Measurements from ENCODE around the gene AKR1C4.

AKR1C4 gene

DNA sequence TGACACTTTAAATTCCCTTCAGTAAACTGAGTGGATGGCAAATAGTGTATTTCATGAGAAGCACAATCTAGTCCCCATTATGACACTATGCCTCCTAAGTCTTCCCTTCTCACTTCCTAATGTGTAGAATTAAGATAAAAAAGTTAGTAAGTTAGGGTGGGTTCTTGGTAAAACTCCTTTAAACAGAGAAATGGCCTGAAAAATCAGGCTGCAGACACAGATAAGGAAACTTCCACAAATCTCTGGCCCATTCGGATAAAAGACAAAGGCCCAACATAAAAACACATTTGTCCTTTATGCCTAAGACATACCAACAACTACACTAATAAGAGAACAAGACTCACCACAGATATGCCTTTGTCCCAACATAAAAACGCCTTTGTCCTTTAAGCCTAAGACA lies 33.1 kb upstream of the AKR1C4 start:
- TF ChIP-seq ZBTB7A (IDR thresholded peaks at IDR 0.05; ENCODE audit: low read depth) = no peak

DNA sequence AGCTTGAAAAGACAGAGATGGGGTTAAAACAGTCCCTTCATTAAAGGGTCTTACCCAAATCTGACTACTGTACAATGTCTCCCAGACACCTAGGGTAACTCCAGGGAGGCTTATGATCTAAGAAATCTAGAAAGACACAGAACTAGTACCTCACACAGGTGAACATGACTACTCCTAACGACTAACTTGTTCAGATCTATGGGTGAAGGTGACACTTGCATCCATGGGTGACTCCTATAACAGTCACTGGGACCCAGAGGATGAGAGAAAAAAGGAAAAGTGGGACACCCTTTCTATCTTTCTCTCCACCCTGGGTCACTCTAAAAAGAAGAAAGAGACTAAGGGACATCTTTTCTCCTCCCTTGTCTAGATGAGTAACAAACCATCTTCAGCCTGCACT lies 30.9 kb upstream of the AKR1C4 start:
- TF ChIP-seq TEAD4 (IDR thresholded peaks at IDR 0.05) (no peak), EGR1 (IDR thresholded peaks at IDR 0.05) (no peak)
- TF ChIP-seq, protein P1, sequence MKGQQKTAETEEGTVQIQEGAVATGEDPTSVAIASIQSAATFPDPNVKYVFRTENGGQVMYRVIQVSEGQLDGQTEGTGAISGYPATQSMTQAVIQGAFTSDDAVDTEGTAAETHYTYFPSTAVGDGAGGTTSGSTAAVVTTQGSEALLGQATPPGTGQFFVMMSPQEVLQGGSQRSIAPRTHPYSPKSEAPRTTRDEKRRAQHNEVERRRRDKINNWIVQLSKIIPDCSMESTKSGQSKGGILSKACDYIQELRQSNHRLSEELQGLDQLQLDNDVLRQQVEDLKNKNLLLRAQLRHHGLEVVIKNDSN (IDR thresholded peaks at IDR 0.05) = no peak

DNA sequence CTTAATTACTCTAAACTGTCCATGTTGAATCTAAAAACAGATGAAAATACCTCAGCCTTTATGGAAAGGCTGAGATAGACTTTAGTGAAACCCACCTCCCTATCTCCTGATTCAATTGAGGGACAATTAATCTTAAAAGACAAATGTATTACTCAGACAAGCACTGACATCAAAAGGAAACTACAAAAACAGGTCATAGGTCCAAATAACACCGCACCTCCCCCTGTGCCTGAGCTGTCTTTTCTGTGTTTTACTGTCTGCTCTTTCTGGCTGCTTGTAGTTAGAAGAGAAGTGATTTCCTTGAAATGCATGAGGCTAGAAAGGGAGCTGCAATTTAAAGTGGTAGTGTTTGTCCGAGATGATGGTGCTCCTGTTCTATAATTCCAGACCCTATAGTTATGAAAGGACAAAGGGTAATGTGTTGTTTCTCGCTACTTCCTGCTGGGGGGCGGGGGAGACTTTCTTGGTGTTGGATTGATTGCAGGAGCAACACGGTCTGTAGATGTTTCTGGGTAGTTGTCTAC lies 27.7 kb upstream of the AKR1C4 start:
- TF ChIP-seq, protein P2, sequence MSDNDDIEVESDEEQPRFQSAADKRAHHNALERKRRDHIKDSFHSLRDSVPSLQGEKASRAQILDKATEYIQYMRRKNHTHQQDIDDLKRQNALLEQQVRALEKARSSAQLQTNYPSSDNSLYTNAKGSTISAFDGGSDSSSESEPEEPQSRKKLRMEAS (IDR thresholded peaks at IDR 0.05) = no peak
- TF ChIP-seq, protein P3, sequence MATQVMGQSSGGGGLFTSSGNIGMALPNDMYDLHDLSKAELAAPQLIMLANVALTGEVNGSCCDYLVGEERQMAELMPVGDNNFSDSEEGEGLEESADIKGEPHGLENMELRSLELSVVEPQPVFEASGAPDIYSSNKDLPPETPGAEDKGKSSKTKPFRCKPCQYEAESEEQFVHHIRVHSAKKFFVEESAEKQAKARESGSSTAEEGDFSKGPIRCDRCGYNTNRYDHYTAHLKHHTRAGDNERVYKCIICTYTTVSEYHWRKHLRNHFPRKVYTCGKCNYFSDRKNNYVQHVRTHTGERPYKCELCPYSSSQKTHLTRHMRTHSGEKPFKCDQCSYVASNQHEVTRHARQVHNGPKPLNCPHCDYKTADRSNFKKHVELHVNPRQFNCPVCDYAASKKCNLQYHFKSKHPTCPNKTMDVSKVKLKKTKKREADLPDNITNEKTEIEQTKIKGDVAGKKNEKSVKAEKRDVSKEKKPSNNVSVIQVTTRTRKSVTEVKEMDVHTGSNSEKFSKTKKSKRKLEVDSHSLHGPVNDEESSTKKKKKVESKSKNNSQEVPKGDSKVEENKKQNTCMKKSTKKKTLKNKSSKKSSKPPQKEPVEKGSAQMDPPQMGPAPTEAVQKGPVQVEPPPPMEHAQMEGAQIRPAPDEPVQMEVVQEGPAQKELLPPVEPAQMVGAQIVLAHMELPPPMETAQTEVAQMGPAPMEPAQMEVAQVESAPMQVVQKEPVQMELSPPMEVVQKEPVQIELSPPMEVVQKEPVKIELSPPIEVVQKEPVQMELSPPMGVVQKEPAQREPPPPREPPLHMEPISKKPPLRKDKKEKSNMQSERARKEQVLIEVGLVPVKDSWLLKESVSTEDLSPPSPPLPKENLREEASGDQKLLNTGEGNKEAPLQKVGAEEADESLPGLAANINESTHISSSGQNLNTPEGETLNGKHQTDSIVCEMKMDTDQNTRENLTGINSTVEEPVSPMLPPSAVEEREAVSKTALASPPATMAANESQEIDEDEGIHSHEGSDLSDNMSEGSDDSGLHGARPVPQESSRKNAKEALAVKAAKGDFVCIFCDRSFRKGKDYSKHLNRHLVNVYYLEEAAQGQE (IDR thresholded peaks at IDR 0.05; ENCODE audit: low read depth) = no peak
- TF ChIP-seq CEBPB (IDR thresholded peaks at IDR 0.05) = no peak
- no peak for TF ChIP-seq EP300 (IDR thresholded peaks at IDR 0.05; ENCODE audit: borderline replicate concordance)
- TF ChIP-seq TAF1 (IDR thresholded peaks at IDR 0.05; ENCODE audit: low read depth) = no peak
- no peak for TF ChIP-seq CREB1 (IDR thresholded peaks at IDR 0.05; ENCODE audit: low read depth)
- no peak for TF ChIP-seq NFIC (IDR thresholded peaks at IDR 0.05)
- no peak for TF ChIP-seq YY1 (IDR thresholded peaks at IDR 0.05; ENCODE audit: low read depth)
- no peak for TF ChIP-seq TEAD4 (IDR thresholded peaks at IDR 0.05)
- TF ChIP-seq, protein P1 (IDR thresholded peaks at IDR 0.05) = no peak
- TF ChIP-seq FOXM1 (IDR thresholded peaks at IDR 0.05; ENCODE audit: borderline replicate concordance, low read depth) = no peak
- no peak for TF ChIP-seq RAD21 (IDR thresholded peaks at IDR 0.05; ENCODE audit: low read depth)
- no peak for TF ChIP-seq TCF12 (IDR thresholded peaks at IDR 0.05; ENCODE audit: low read depth)

DNA sequence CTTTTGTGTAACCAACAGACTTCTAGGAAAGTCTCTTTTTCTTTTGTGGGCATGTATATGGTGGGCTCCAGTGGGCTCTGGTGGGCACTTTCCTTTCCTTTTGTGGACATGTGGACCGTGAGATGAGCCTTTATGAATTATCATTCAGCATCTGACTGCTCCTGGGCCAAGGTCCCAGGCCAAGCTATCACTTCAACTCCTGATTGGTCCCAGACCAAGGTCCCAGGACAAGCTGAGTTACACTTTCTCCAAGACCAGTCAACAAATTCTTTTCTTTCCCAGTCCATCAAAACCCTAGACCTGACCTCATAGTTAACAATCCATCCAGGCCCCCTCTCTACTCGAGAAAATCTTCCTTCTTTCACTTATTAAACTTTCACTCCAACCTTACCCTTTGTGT lies 12.7 kb upstream of the AKR1C4 start:
- no peak for TF ChIP-seq YY1 (IDR thresholded peaks at IDR 0.05; ENCODE audit: low read depth)
- TF ChIP-seq TCF12 (IDR thresholded peaks at IDR 0.05; ENCODE audit: low read depth) = no peak
- TF ChIP-seq, protein P3 (IDR thresholded peaks at IDR 0.05; ENCODE audit: low read depth) = no peak
- no peak for TF ChIP-seq NFIC (IDR thresholded peaks at IDR 0.05)
- TF ChIP-seq FOXM1 (IDR thresholded peaks at IDR 0.05; ENCODE audit: borderline replicate concordance, low read depth) = no peak
- no peak for TF ChIP-seq TAF1 (IDR thresholded peaks at IDR 0.05; ENCODE audit: low read depth)
- TF ChIP-seq CREB1 (IDR thresholded peaks at IDR 0.05; ENCODE audit: low read depth) = no peak
- TF ChIP-seq EGR1 (IDR thresholded peaks at IDR 0.05) = no peak
- TF ChIP-seq, protein P1 (IDR thresholded peaks at IDR 0.05) = no peak
- no peak for TF ChIP-seq EP300 (IDR thresholded peaks at IDR 0.05; ENCODE audit: borderline replicate concordance)
- TF ChIP-seq RAD21 (IDR thresholded peaks at IDR 0.05; ENCODE audit: low read depth) = no peak
- TF ChIP-seq ZBTB7A (IDR thresholded peaks at IDR 0.05; ENCODE audit: low read depth) = no peak
- TF ChIP-seq, protein P2 (IDR thresholded peaks at IDR 0.05) = no peak
- no peak for TF ChIP-seq TEAD4 (IDR thresholded peaks at IDR 0.05)
- TF ChIP-seq CEBPB (IDR thresholded peaks at IDR 0.05) = no peak

DNA sequence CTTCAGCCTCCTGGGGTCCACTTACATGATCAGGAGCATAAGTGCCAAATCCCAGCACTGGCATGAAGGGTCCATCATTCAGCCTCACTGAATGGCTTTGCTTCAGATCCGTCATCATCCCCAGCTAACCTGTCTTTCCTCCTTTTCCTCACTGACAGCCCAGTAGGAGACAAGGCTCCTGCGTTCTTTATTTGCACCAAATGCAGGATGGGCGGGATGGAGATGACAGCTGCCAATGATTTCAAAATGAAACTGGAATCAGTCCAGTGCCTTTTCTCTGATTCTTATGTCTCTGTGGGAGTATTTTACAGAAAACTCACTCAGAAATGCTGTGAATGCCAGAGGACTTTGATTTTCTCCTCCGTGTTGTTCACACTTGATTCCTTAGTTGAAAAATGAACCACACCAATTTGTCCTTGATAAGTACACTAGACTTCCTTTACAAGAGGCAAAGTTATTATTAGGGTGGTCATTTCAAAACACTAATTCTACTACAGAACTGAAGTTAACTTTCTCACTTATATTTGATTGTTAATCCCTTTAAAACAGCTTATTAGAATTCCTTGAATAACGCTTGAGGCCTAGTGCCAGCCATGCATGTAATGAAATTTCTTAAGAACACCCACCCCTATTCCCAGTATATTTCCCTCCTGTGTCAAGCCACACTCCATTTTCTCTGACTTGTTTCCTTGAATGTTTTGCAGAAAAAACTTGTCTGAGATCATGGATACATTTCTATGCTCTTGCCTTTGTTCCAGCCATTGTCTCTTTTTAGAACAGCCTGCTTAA lies 11.5 kb upstream of the AKR1C4 start, which contains the start of gene AKR1C8:
Gene AKR1C8, minus strand, starts transcription at position 164 of the 789 bp plus-strand sequence. Its CDS starts 46 bp downstream, at position 118.
- TF ChIP-seq TCF12 (IDR thresholded peaks at IDR 0.05; ENCODE audit: low read depth) (no peak), TAF1 (IDR thresholded peaks at IDR 0.05; ENCODE audit: low read depth) (no peak), ZBTB7A (IDR thresholded peaks at IDR 0.05; ENCODE audit: low read depth) (no peak), EP300 (IDR thresholded peaks at IDR 0.05; ENCODE audit: borderline replicate concordance) (no peak), TEAD4 (IDR thresholded peaks at IDR 0.05) (no peak), NFIC (IDR thresholded peaks at IDR 0.05) (no peak), CREB1 (IDR thresholded peaks at IDR 0.05; ENCODE audit: low read depth) (no peak), RAD21 (IDR thresholded peaks at IDR 0.05; ENCODE audit: low read depth) (no peak)
- TF ChIP-seq, protein P3 (IDR thresholded peaks at IDR 0.05; ENCODE audit: low read depth) = no peak
- TF ChIP-seq, protein P2 (IDR thresholded peaks at IDR 0.05) = no peak
- TF ChIP-seq, protein P1 (IDR thresholded peaks at IDR 0.05) = no peak

Measured in Ishikawa (cell line).